Upper lobe of left lung (tissue), 6 donors: ENCODE measurements around the gene SFTPB. TPM values are rescaled to one million over a fixed set of nuclear protein-coding genes. Genes with fewer than 3 reads are reported as not detected.
A peak's percentile ranks its signal among the peaks of the same experiment; 100 is the strongest.

ENCODE experiments used
- ATAC-seq, 2 donors: fragments of 200-7000 bp; cut with Tn5 transposase; one replicate each; pipeline ENCODE4 v1.9.1; 2022; ENCODE audit warnings: mild to moderate bottlenecking in 2 of 2, moderate library complexity in 2 of 2; ENCODE audit not compliant: low FRiP score in 2 of 2
- DNase-seq, 2 donors: peaks; one replicate each; pipeline ENCODE4 v3.0.0-alpha.2; 2019 to 2020
- H3K27ac ChIP-seq, 4 donors: fragments of 200-600 bp; sonication (generic); one replicate each; pipeline ENCODE4 v1.5.1; 2016 to 2019
- H3K27me3 ChIP-seq, 4 donors: fragments of 200-600 bp; sonication (generic); one replicate each; pipeline ENCODE4 v1.5.1; 2017 to 2019
- H3K36me3 ChIP-seq, 4 donors: fragments of 200-600 bp; sonication (generic); one replicate each; pipeline ENCODE4 v1.5.1; 2016 to 2019
- H3K4me1 ChIP-seq, 4 donors: fragments of 200-600 bp; sonication (generic); one replicate each; pipeline ENCODE4 v1.5.1; 2018 to 2019
- H3K4me3 ChIP-seq, 4 donors: fragments of 200-600 bp; sonication (generic); one replicate each; pipeline ENCODE4 v1.5.1; 2017 to 2019; ENCODE audit warnings: mild to moderate bottlenecking in 2 of 4, moderate library complexity in 1 of 4
- H3K9me3 ChIP-seq, 4 donors: fragments of 200-600 bp; sonication (generic); one replicate each; pipeline ENCODE4 v1.5.1; 2018 to 2019
- EP300 ChIP-seq, 4 donors: sonication (generic); formaldehyde crosslinking; IDR thresholded peaks; one replicate each; pipeline ENCODE4 v1.5.1; 2017; ENCODE audit warnings: antibody characterized with exemption in 4 of 4, control low read depth in 2 of 4
- POLR2A ChIP-seq, 4 donors: fragments of 450-650 bp; IDR thresholded peaks; one replicate each; pipeline ENCODE4 v1.5.1; 2016 to 2017; ENCODE audit warnings: antibody characterized with exemption in 4 of 4, mild to moderate bottlenecking in 2 of 4
- POLR2AphosphoS5 ChIP-seq, 2 donors: sonication (generic); formaldehyde crosslinking; IDR thresholded peaks; one replicate each; pipeline ENCODE4 v1.5.1; 2017; ENCODE audit warnings: antibody characterized with exemption in 2 of 2
- WGBS, 2 donors: methylation state at CpG; one replicate each; pipeline ENCODE4 v1.1.5; 2017 to 2018; 5-methylcytosine and 5-hydroxymethylcytosine counted together
- total RNA-seq, 6 donors: library from RNA; depleted of rRNA in 4 of 6; stranded (reverse); fragments of >200 nt in 4 of 6; gene quantifications; one replicate each; pipeline versions ENCODE4 v1.1.0 to v1.2.1, GENCODE V29; 2016 to 2021
- TF ChIP-seq, protein P1 (sequence below), 6 experiments: fragments of 450-650 bp in 4 of 6; fragments of 200-600 bp in 2 of 6; sonication (generic) in 2 of 6; IDR thresholded peaks; one replicate each; pipeline ENCODE4 v1.5.1; 2016 to 2019; ENCODE audit warnings: antibody characterized with exemption in 6 of 6
- donor health status: DM: no; HTN: no; CAD: no; lungs with moderate emphysema.
- donor health status: DM: no; HTN: yes; CAD: no; lungs with severe emphysema.

Gene SFTPB
- total RNA-seq, 6 donors from 2014 or later, result 10,501 to 67,270 (median 33,394) TPM

GRCh38 chr2:85704038-85704437 is 36.0 kb upstream of the SFTPB start:
- DNase-seq (no peak), ATAC-seq (no peak)
- Histone ChIP-seq H3K4me3 (no peak overlapping the region), H3K4me1 (peaks cover 52 to 63% (median 58%) of the 10 kb centered on the region in 4 donors), H3K36me3 (no peaks in the 10 kb centered on the region), H3K27me3 (no peaks in the 10 kb centered on the region), H3K27ac (peak overlapping the region; percentile 94 to 98 (median 96)), H3K9me3 (no peaks in the 10 kb centered on the region)
- 76 to 79% methylated on average over 3 of the region's 3 CpGs for WGBS, 2 donors
- TF ChIP-seq EP300 (IDR thresholded peaks at IDR 0.05), result no peak
- no peak for TF ChIP-seq POLR2AphosphoS5 (IDR thresholded peaks at IDR 0.05)

DNA sequence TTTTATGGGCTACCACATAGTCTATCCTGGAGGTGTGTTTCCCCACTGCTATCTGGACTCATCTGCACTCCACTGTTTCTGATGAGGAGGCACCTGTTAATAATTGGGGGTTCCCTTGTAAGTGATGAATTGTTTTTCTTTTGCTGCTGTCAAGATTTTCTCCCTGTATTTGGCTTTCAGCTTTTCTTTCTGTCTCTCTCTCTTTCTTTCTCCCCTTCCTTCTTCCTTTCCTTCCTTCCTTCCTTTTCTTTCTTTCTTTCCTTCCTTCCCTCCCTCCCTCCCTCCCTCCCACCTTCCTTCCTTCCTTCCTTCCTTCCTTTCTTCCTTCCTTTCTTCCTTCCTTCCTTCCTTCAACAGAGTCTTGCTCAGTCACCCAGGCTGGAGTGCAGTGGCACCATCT is 35.3 kb upstream of the SFTPB start:
- peaks cover 48 to 58% (median 52%) of the 10 kb centered on the region in 4 donors for H3K4me1 ChIP-seq
- ATAC-seq (no peak), DNase-seq (no peak)
- TF ChIP-seq, protein P1, sequence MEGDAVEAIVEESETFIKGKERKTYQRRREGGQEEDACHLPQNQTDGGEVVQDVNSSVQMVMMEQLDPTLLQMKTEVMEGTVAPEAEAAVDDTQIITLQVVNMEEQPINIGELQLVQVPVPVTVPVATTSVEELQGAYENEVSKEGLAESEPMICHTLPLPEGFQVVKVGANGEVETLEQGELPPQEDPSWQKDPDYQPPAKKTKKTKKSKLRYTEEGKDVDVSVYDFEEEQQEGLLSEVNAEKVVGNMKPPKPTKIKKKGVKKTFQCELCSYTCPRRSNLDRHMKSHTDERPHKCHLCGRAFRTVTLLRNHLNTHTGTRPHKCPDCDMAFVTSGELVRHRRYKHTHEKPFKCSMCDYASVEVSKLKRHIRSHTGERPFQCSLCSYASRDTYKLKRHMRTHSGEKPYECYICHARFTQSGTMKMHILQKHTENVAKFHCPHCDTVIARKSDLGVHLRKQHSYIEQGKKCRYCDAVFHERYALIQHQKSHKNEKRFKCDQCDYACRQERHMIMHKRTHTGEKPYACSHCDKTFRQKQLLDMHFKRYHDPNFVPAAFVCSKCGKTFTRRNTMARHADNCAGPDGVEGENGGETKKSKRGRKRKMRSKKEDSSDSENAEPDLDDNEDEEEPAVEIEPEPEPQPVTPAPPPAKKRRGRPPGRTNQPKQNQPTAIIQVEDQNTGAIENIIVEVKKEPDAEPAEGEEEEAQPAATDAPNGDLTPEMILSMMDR (IDR thresholded peaks at IDR 0.05), result no peak
- TF ChIP-seq POLR2A (IDR thresholded peaks at IDR 0.05) (no peak), POLR2AphosphoS5 (IDR thresholded peaks at IDR 0.05) (no peak)
- peak overlapping the region in 3 of 4 donors; percentile 67 to 98 (median 95) for H3K27ac ChIP-seq
- no peaks in the 10 kb centered on the region for H3K36me3 ChIP-seq
- H3K9me3 ChIP-seq, result no peaks in the 10 kb centered on the region
- H3K27me3 ChIP-seq, result no peaks in the 10 kb centered on the region
- no peak overlapping the region for H3K4me3 ChIP-seq

- Histone ChIP-seq H3K27ac (peak overlapping the region in 2 of 4 donors; percentile 44 to 98), H3K4me3 (no peak overlapping the region), H3K4me1 (peaks cover 44 to 52% (median 49%) of the 10 kb centered on the region in 4 donors), H3K27me3 (no peaks in the 10 kb centered on the region), H3K9me3 (no peaks in the 10 kb centered on the region), H3K36me3 (no peaks in the 10 kb centered on the region)
- ATAC-seq (no peak), DNase-seq (no peak)
- TF ChIP-seq EP300 (IDR thresholded peaks at IDR 0.05), result no peak
- TF ChIP-seq POLR2A (IDR thresholded peaks at IDR 0.05), result no peak
- TF ChIP-seq, protein P1 (IDR thresholded peaks at IDR 0.05), result no peak
- TF ChIP-seq POLR2AphosphoS5 (IDR thresholded peaks at IDR 0.05), result no peak
- 84 to 89% methylated on average over 4 of the region's 4 CpGs for WGBS, 2 donors
These were observed 34.8 kb upstream of the SFTPB start for GRCh38 chr2:85702800-85703199.

GRCh38 chr2:85702172-85702571 is 34.2 kb upstream of the SFTPB start:
- H3K9me3 ChIP-seq, result no peaks in the 10 kb centered on the region
- no peak for ATAC-seq
- no peak for TF ChIP-seq POLR2AphosphoS5 (IDR thresholded peaks at IDR 0.05)
- TF ChIP-seq POLR2A (IDR thresholded peaks at IDR 0.05), result no peak
- TF ChIP-seq EP300 (IDR thresholded peaks at IDR 0.05), result no peak
- TF ChIP-seq, protein P1 (IDR thresholded peaks at IDR 0.05), result no peak
- DNase-seq, result no peak
- peak overlapping the region in 2 of 4 donors; percentile 44 to 98 for H3K27ac ChIP-seq
- H3K4me3 ChIP-seq, result no peak overlapping the region
- H3K36me3 ChIP-seq, result no peaks in the 10 kb centered on the region
- peaks cover 38 to 47% (median 43%) of the 10 kb centered on the region in 4 donors for H3K4me1 ChIP-seq
- H3K27me3 ChIP-seq, result no peaks in the 10 kb centered on the region

- 91 to 100% methylated on average over 1 of the region's 1 CpG for WGBS, 2 donors
- DNase-seq (no peak), ATAC-seq (no peak)
These were observed 31.3 kb upstream of the SFTPB start for GRCh38 chr2:85699325-85699724.

More at GRCh38 chr2:85699325-85699724, 31.3 kb upstream of the SFTPB start:
- TF ChIP-seq POLR2A (IDR thresholded peaks at IDR 0.05) (no peak), EP300 (IDR thresholded peaks at IDR 0.05) (no peak), POLR2AphosphoS5 (IDR thresholded peaks at IDR 0.05) (no peak)
- TF ChIP-seq, protein P1 (IDR thresholded peaks at IDR 0.05), result no peak
- H3K27me3 ChIP-seq, result no peaks in the 10 kb centered on the region
- H3K4me1 ChIP-seq, result peaks cover 11 to 19% (median 15%) of the 10 kb centered on the region in 4 donors
- H3K27ac ChIP-seq, result no peak overlapping the region
- H3K9me3 ChIP-seq, result no peaks in the 10 kb centered on the region
- no peak overlapping the region for H3K4me3 ChIP-seq
- H3K36me3 ChIP-seq, result no peaks in the 10 kb centered on the region
